Measurements from ENCODE around the gene PAQR3.

PAQR3 gene

DNA sequence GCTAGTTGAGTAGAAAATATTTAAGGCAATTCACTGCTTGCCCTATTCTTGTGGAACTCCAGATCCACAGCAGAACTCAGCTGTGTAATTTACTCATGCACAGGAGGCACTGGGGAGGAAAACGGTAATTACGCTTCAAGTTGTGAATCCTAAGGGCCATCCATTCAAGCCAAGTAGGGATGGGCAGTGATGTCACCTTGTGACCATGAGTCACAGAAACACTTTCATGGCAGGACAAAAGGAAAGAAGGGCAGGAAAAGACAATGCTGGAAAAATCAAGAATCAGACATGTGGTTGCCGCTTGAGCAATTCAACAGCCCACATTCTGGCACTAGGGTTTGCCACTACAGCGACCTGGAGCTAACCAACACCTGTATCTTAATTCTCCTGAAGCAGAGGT, 1.4 kb downstream of the PAQR3 start:
- no peak for DNase-seq (ENCODE audit: low spot score)

GRCh38 chr4:78936989-78937388, 2.2 kb downstream of the PAQR3 start:
- no peak for TF ChIP-seq CTCF (IDR thresholded peaks at IDR 0.05; ENCODE audit: extremely low read depth, insufficient read depth, missing control alignments)
- no peak for DNase-seq (ENCODE audit: low spot score)
- in situ Hi-C loops (cut with MboI; ENCODE audit: low pct_unique_long_range_greater_than_20kb, low sequenced_read_pairs, unreplicated experiment) = loop anchor here (25.0 kb wide), 1 partner anchor 1275 kb away; no protein-coding TSS in a partner anchor

More for the DNA sequence above, 1.4 kb downstream of the PAQR3 start:
- in situ Hi-C loops (cut with MboI; ENCODE audit: low pct_unique_long_range_greater_than_20kb, low sequenced_read_pairs, unreplicated experiment) = loop anchor here (25.0 kb wide), 1 partner anchor 1274 kb away; no protein-coding TSS in a partner anchor
- no peak for TF ChIP-seq CTCF (IDR thresholded peaks at IDR 0.05; ENCODE audit: extremely low read depth, insufficient read depth, missing control alignments)

GRCh38 chr4:78930016-78930629, 9.1 kb downstream of the PAQR3 start:
- no peak for DNase-seq (ENCODE audit: low spot score)
- TF ChIP-seq CTCF (IDR thresholded peaks at IDR 0.05; ENCODE audit: extremely low read depth, insufficient read depth, missing control alignments) = no peak
- in situ Hi-C loops (cut with MboI; ENCODE audit: low pct_unique_long_range_greater_than_20kb, low sequenced_read_pairs, unreplicated experiment) = loop anchor here (25.0 kb wide), 1 partner anchor 1282 kb away; no protein-coding TSS in a partner anchor

DNA sequence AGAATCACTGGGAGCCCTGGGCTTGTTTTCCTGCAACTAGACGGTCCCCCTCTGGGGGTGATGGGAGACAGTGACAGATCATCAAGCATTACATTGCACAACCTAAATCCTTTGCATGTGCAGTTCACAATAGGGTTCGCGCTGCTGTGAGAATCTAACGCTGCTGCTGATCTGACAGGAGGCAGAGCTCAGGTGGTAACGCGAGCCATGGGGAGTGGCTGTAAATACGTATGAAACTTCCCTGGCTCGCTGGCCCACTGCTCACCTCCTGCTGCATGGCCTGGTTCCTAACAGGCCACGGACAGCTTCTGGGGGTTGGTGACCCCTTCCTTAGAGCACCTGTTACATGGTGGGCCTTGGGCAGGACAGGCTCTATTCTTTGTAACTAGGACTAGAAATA, 10.4 kb downstream of the PAQR3 start:
- no peak for DNase-seq (ENCODE audit: low spot score)
- in situ Hi-C loops (cut with MboI; ENCODE audit: low pct_unique_long_range_greater_than_20kb, low sequenced_read_pairs, unreplicated experiment) = loop anchor here (25.0 kb wide), 1 partner anchor 1283 kb away; no protein-coding TSS in a partner anchor
- no peak for TF ChIP-seq CTCF (IDR thresholded peaks at IDR 0.05; ENCODE audit: extremely low read depth, insufficient read depth, missing control alignments)

- no peak for TF ChIP-seq CTCF (IDR thresholded peaks at IDR 0.05; ENCODE audit: extremely low read depth, insufficient read depth, missing control alignments)
- in situ Hi-C loops (cut with MboI; ENCODE audit: low pct_unique_long_range_greater_than_20kb, low sequenced_read_pairs, unreplicated experiment) = loop anchor here (25.0 kb wide), 1 partner anchor 1285 kb away; no protein-coding TSS in a partner anchor
- no peak for DNase-seq (ENCODE audit: low spot score)
Measured at GRCh38 chr4:78926826-78927225, 12.4 kb downstream of the PAQR3 start.

DNA sequence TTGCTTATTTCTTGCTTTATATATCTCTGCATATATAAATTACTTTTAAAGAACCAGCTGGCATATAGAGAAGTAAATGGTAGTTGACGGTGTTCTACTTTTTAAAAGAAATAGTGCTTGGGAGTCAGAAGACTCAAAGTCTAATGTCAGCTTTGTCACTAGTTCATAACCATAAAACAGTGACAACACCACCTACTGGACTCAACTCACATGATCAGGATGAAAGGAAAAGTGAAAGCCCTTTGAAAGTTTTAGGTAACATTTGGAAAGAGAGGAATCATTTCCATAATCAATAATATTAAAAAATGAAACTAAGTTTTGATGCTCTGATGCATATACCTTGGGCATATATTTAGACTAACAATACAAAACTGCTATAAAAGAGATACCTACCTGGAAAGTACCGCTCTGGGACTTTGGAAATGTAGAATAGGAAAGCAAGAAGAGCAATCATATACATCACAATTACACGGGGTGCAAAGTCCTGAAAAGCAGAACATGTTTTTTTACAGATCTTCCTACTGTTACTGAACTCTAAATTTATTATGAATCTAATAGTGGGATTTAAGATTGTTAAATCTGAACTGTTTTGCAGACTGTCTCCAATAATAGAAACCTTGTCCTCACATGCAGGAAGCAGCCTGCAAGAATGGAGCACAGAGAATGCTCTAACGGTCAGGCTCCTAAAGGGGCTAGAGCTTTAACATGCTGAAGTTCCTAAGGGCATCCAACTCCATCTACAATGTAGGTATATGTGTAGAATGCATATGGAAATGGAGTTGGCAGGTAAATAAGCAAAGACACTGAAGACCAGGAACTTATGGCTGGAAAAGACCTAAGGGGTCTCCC, 15.6 kb downstream of the PAQR3 start:
- in situ Hi-C loops (cut with MboI; ENCODE audit: low pct_unique_long_range_greater_than_20kb, low sequenced_read_pairs, unreplicated experiment) = no loop called here
- no peak for TF ChIP-seq CTCF (IDR thresholded peaks at IDR 0.05; ENCODE audit: extremely low read depth, insufficient read depth, missing control alignments)
- no peak for DNase-seq (ENCODE audit: low spot score)
